ENCODE measurements around the gene PDS5B. TPM values are rescaled to one million over a fixed set of nuclear protein-coding genes. Genes with fewer than 3 reads are reported as not detected.

Gene PDS5B
- total RNA-seq, 1 donor from 2014 or later = 49.6 TPM

GRCh38 chr13:32657309-32657708 lies 71.1 kb downstream of the PDS5B start:
- Histone ChIP-seq H3K9me3 (no peaks in the 10 kb centered on the region), H3K4me1 (no peaks in the 10 kb centered on the region), H3K36me3 (peaks cover 5% of the 10 kb centered on the region), H3K27ac (no peak overlapping the region), H3K4me3 (no peak overlapping the region), H3K27me3 (no peaks in the 10 kb centered on the region)
- TF ChIP-seq CTCF (IDR thresholded peaks at IDR 0.05) = no peak
- ATAC-seq = no peak
- no peak for DNase-seq
- intact Hi-C loops (cut with DNase I) = no loop called here

- Histone ChIP-seq H3K4me3 (no peak overlapping the region), H3K9me3 (no peaks in the 10 kb centered on the region), H3K4me1 (no peaks in the 10 kb centered on the region), H3K27me3 (no peaks in the 10 kb centered on the region), H3K36me3 (no peaks in the 10 kb centered on the region), H3K27ac (no peak overlapping the region)
- DNase-seq (no peak), ATAC-seq (no peak)
- intact Hi-C loops (cut with DNase I) = no loop called here
- no peak for TF ChIP-seq CTCF (IDR thresholded peaks at IDR 0.05)
Measured at GRCh38 chr13:32659736-32660135, 73.5 kb downstream of the PDS5B start.

- no peaks in the 10 kb centered on the region for H3K36me3 ChIP-seq
- DNase-seq (no peak), ATAC-seq (no peak)
- no peaks in the 10 kb centered on the region for H3K9me3 ChIP-seq
- no peak overlapping the region for H3K27ac ChIP-seq
- no peaks in the 10 kb centered on the region for H3K27me3 ChIP-seq
- no peak for TF ChIP-seq CTCF (IDR thresholded peaks at IDR 0.05)
- H3K4me1 ChIP-seq = no peaks in the 10 kb centered on the region
- H3K4me3 ChIP-seq = no peak overlapping the region
- intact Hi-C loops (cut with DNase I) = no loop called here
Measured at GRCh38 chr13:32660227-32660626, 74.0 kb downstream of the PDS5B start.

GRCh38 chr13:32661685-32662084 lies 75.4 kb downstream of the PDS5B start:
- H3K9me3 ChIP-seq = no peaks in the 10 kb centered on the region
- H3K27me3 ChIP-seq = no peaks in the 10 kb centered on the region
- TF ChIP-seq CTCF (IDR thresholded peaks at IDR 0.05) = no peak
- no peak for DNase-seq
- H3K36me3 ChIP-seq = no peaks in the 10 kb centered on the region
- ATAC-seq = no peak
- intact Hi-C loops (cut with DNase I) = no loop called here
- no peaks in the 10 kb centered on the region for H3K4me1 ChIP-seq
- H3K27ac ChIP-seq = no peak overlapping the region
- no peak overlapping the region for H3K4me3 ChIP-seq

- no peak for ATAC-seq
- no peaks in the 10 kb centered on the region for H3K4me1 ChIP-seq
- no peak for DNase-seq
- intact Hi-C loops (cut with DNase I) = no loop called here
- no peak overlapping the region for H3K27ac ChIP-seq
- no peaks in the 10 kb centered on the region for H3K27me3 ChIP-seq
- no peak for TF ChIP-seq CTCF (IDR thresholded peaks at IDR 0.05)
- H3K4me3 ChIP-seq = no peak overlapping the region
- H3K9me3 ChIP-seq = no peaks in the 10 kb centered on the region
- H3K36me3 ChIP-seq = peaks cover 5% of the 10 kb centered on the region
Measured at GRCh38 chr13:32663660-32664059, 77.4 kb downstream of the PDS5B start.

- no peak for ATAC-seq
- Histone ChIP-seq H3K36me3 (peaks cover 5% of the 10 kb centered on the region), H3K9me3 (no peaks in the 10 kb centered on the region), H3K4me1 (no peaks in the 10 kb centered on the region), H3K27ac (no peak overlapping the region), H3K4me3 (no peak overlapping the region), H3K27me3 (no peaks in the 10 kb centered on the region)
- no peak for TF ChIP-seq CTCF (IDR thresholded peaks at IDR 0.05)
- intact Hi-C loops (cut with DNase I) = no loop called here
- DNase-seq = no peak
Measured at GRCh38 chr13:32666990-32667571, 80.8 kb downstream of the PDS5B start.

All from upper lobe of right lung (tissue), 1 donor.